BLaER1 treated with 17β-estradiol and CSF1 and Interleukin-3, amounts not matched to agents 10 nM and 100 nM (cell line): ENCODE results near the gene CTAGE15.
"Not testable (repeated sequence)": the region's sequence is repeated elsewhere in the genome, so short reads cannot be mapped to it uniquely, and the experiment has no call there.

ENCODE experiments used
- H3K27ac ChIP-seq, 11 experiments: shearing (Covaris generic); formaldehyde crosslinking; 2 replicates each; pipeline ENCODE4 v1.8.1; 2022
- H3K27me3 ChIP-seq, 11 experiments: shearing (Covaris generic); formaldehyde crosslinking; 2 replicates each; pipeline ENCODE4 v1.8.1; 2022
- H3K36me3 ChIP-seq, 11 experiments: shearing (Covaris generic); formaldehyde crosslinking; 2 replicates each; pipeline ENCODE4 v1.8.1; 2022
- H3K4me1 ChIP-seq, 10 experiments: shearing (Covaris generic); formaldehyde crosslinking; 2 replicates each; pipeline ENCODE4 v1.8.1; 2022
- H3K4me2 ChIP-seq, 11 experiments: shearing (Covaris generic); formaldehyde crosslinking; 2 replicates each; pipeline ENCODE4 v1.8.1; 2022
- H3K4me3 ChIP-seq, 10 experiments: shearing (Covaris generic); formaldehyde crosslinking; 2 replicates each; pipeline ENCODE4 v1.8.1; 2022
- H3K9ac ChIP-seq, 11 experiments: shearing (Covaris generic); formaldehyde crosslinking; 2 replicates each; pipeline ENCODE4 v1.8.1; 2022
- H3K9me3 ChIP-seq, 11 experiments: shearing (Covaris generic); formaldehyde crosslinking; replicated peaks in 1 of 11; 2 replicates each; pipeline ENCODE4 v1.8.1; 2022
- H4K20me1 ChIP-seq, 11 experiments: shearing (Covaris generic); formaldehyde crosslinking; 2 replicates each; pipeline ENCODE4 v1.8.1; 2022

The CTAGE15 gene

GRCh38 chr7:143603549-143603948 is 31.9 kb downstream of the CTAGE15 start:
- not testable (repeated sequence) for H3K4me2 ChIP-seq, H3K36me3 ChIP-seq, H4K20me1 ChIP-seq

GRCh38 chr7:143606088-143606487 is 34.5 kb downstream of the CTAGE15 start:
- not testable (repeated sequence) for H3K27ac ChIP-seq, H3K4me2 ChIP-seq, H3K27me3 ChIP-seq, H4K20me1 ChIP-seq, H3K9me3 ChIP-seq, H3K4me3 ChIP-seq, H3K4me1 ChIP-seq, H3K9ac ChIP-seq, H3K36me3 ChIP-seq

More at GRCh38 chr7:143603549-143603948, 31.9 kb downstream of the CTAGE15 start:
- H3K4me3 ChIP-seq, H3K4me1 ChIP-seq, H3K27ac ChIP-seq, H3K9ac ChIP-seq, H3K27me3 ChIP-seq, H3K9me3 ChIP-seq: not testable (repeated sequence)

DNA sequence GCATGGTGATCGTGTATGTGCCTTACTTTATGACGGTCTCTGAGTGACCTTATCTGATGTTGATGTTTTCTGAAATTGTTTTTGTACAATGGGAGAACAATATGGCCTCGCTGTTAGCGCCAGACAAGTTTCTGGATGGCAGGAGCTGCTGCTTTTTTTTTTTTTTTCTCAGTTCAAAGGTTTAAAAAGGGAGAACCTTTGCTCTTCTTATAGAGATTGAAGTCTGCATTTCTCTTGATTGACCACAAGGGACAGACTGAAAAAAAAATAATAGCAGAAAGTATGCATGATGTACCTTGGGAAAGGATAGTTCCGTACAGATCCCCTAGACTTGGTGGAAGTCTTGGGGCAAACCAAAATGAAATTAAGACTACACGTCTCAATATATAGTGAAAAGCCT is 43.9 kb downstream of the CTAGE15 start:
- H3K27me3 ChIP-seq, H3K27ac ChIP-seq: not testable (repeated sequence)

DNA sequence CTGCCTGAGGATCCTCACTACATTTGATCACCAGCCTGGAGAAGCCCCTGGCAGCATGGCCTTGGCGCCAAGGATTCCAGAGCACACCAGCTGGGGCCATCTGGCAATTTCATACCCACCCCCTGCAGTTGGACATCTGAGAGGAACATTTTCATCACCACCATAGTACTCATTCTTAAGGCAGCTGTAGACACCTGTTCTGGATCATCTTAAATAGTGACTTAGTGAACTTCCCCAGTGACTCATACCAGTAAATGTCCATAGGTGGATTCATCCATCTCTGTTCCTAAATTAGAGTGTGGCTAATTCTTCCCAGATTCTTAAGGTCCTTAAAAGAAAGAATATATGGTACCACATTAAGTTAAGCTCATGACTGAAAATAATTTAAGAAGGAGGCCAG is 45.6 kb downstream of the CTAGE15 start:
- H3K9ac ChIP-seq, H3K4me3 ChIP-seq, H3K36me3 ChIP-seq, H3K27me3 ChIP-seq, H3K9me3 ChIP-seq, H3K4me1 ChIP-seq, H3K4me2 ChIP-seq, H3K27ac ChIP-seq, H4K20me1 ChIP-seq: not testable (repeated sequence)

More for the DNA sequence above, 43.9 kb downstream of the CTAGE15 start:
- H4K20me1 ChIP-seq, H3K4me1 ChIP-seq, H3K4me2 ChIP-seq, H3K9ac ChIP-seq, H3K36me3 ChIP-seq, H3K9me3 ChIP-seq, H3K4me3 ChIP-seq: not testable (repeated sequence)

GRCh38 chr7:143620058-143620457 is 48.5 kb downstream of the CTAGE15 start:
- H4K20me1 ChIP-seq, H3K27me3 ChIP-seq, H3K36me3 ChIP-seq, H3K4me2 ChIP-seq, H3K27ac ChIP-seq, H3K9me3 ChIP-seq, H3K9ac ChIP-seq, H3K4me3 ChIP-seq, H3K4me1 ChIP-seq: not testable (repeated sequence)

- not testable (repeated sequence) for H3K4me1 ChIP-seq, H3K4me3 ChIP-seq, H3K36me3 ChIP-seq, H3K9ac ChIP-seq, H3K9me3 ChIP-seq, H3K27me3 ChIP-seq, H3K4me2 ChIP-seq, H4K20me1 ChIP-seq, H3K27ac ChIP-seq
Observed at GRCh38 chr7:143620646-143621045, 49.0 kb downstream of the CTAGE15 start, which contains the start of gene TCAF2. TCAF2 (plus strand) TSS chr7:143620974.

GRCh38 chr7:143621175-143621574 is 49.6 kb downstream of the CTAGE15 start:
- not testable (repeated sequence) for H3K36me3 ChIP-seq, H3K4me3 ChIP-seq, H3K27ac ChIP-seq, H4K20me1 ChIP-seq, H3K27me3 ChIP-seq, H3K9ac ChIP-seq, H3K4me1 ChIP-seq, H3K4me2 ChIP-seq, H3K9me3 ChIP-seq

GRCh38 chr7:143622130-143622529 is 50.5 kb downstream of the CTAGE15 start:
- not testable (repeated sequence) for H3K4me2 ChIP-seq, H3K4me1 ChIP-seq, H3K36me3 ChIP-seq, H3K27me3 ChIP-seq, H3K9ac ChIP-seq, H3K27ac ChIP-seq, H3K4me3 ChIP-seq, H3K9me3 ChIP-seq, H4K20me1 ChIP-seq
